Hepatocyte (in vitro differentiated cells): ENCODE data around the gene PDE7B.

ENCODE experiments used
- CTCF ChIP-seq: fragments of 200-600 bp; sonication (generic); IDR thresholded peaks from 2 replicates; pipeline ENCODE4 v1.5.1; 2016; ENCODE audit warnings: antibody characterized with exemption, mild to moderate bottlenecking; ENCODE audit not compliant: poor library complexity
- EZH2 ChIP-seq: fragments of 200-600 bp; sonication (generic); IDR thresholded peaks from 2 replicates; pipeline ENCODE4 v1.6.1; 2016; ENCODE audit warnings: antibody characterized with exemption, mild to moderate bottlenecking, borderline replicate concordance
- EZH2phosphoT487 ChIP-seq: fragments of 200-600 bp; sonication (generic); IDR thresholded peaks from one replicate; pipeline ENCODE4 v1.6.1; 2018; ENCODE audit warnings: antibody characterized with exemption, mild to moderate bottlenecking, low read depth, moderate library complexity; ENCODE audit not compliant: unreplicated experiment, severe bottlenecking

GRCh38 chr6:135890876-135891275 lies 39.4 kb downstream of the PDE7B start:
- TF ChIP-seq EZH2 (no peak), CTCF (no peak), EZH2phosphoT487 (no peak)
